Mesodermal cell (in vitro differentiated cells): ENCODE data around the gene L2HGDH.

Source experiments
- H3K27ac ChIP-seq: 2 replicates; pipeline ENCODE4 v1.7.0; 2013; ENCODE audit warnings: mild to moderate bottlenecking, low read depth, low read length, moderate library complexity; ENCODE audit not compliant: severe bottlenecking
- H3K36me3 ChIP-seq: 2 replicates; pipeline ENCODE4 v1.7.1; 2013; ENCODE audit warnings: mild to moderate bottlenecking, low read length, moderate library complexity; ENCODE audit not compliant: control insufficient read depth, insufficient read depth
- H3K4me1 ChIP-seq: one replicate; pipeline ENCODE4 v1.7.1; 2013; ENCODE audit warnings: mild to moderate bottlenecking, low read length; ENCODE audit not compliant: insufficient read depth, control insufficient read depth, poor library complexity, severe bottlenecking
- H3K4me3 ChIP-seq: 2 replicates; pipeline ENCODE4 v1.7.0; 2013; ENCODE audit warnings: low read length, control low read depth, mild to moderate bottlenecking; ENCODE audit not compliant: insufficient read depth, poor library complexity, severe bottlenecking; ENCODE audit errors: extremely low read depth
- H3K9me3 ChIP-seq: 2 replicates; pipeline ENCODE4 v1.7.1; 2013; ENCODE audit warnings: mild to moderate bottlenecking, low read length, moderate library complexity; ENCODE audit not compliant: control insufficient read depth
- WGBS, 2 experiments: methylation state at CpG; one replicate each; pipeline ENCODE4 v1.1.5; 2013; ENCODE audit warnings: missing lambda C conversion rate in 2 of 2; ENCODE audit not compliant: insufficient coverage in 2 of 2; 5-methylcytosine and 5-hydroxymethylcytosine counted together

The L2HGDH gene

GRCh38 chr14:50230401-50230700 lies 81.7 kb downstream of the L2HGDH start:
- Histone ChIP-seq H3K9me3 (peaks cover 6% of the 10 kb centered on the region), H3K4me1 (peaks cover 5% of the 10 kb centered on the region), H3K36me3 (peaks cover 11% of the 10 kb centered on the region), H3K27ac (no peak overlapping the region), H3K4me3 (peak overlapping the region; percentile 88)
- 20 to 56% methylated on average over 1 to 2 of the region's 6 CpGs for WGBS, 2 experiments

GRCh38 chr14:50229681-50230080 lies 82.3 kb downstream of the L2HGDH start:
- Histone ChIP-seq H3K36me3 (peaks cover 11% of the 10 kb centered on the region), H3K4me1 (peaks cover 5% of the 10 kb centered on the region), H3K9me3 (peaks cover 6% of the 10 kb centered on the region), H3K4me3 (peak overlapping the region; percentile 88), H3K27ac (no peak overlapping the region)
- 67 to 80% methylated on average over 1 of the region's 2 CpGs for WGBS, 2 experiments

- 100% methylated on average over 1 of the region's 2 CpGs for WGBS, 2 experiments
- peaks cover 5% of the 10 kb centered on the region for H3K4me1 ChIP-seq
- peaks cover 6% of the 10 kb centered on the region for H3K9me3 ChIP-seq
- H3K4me3 ChIP-seq = no peak overlapping the region
- H3K27ac ChIP-seq = no peak overlapping the region
- peaks cover 11% of the 10 kb centered on the region for H3K36me3 ChIP-seq
Observed at GRCh38 chr14:50228313-50228712, 83.7 kb downstream of the L2HGDH start.

GRCh38 chr14:50225974-50226297 lies 86.1 kb downstream of the L2HGDH start:
- no peak overlapping the region for H3K4me3 ChIP-seq
- H3K36me3 ChIP-seq = peaks cover 11% of the 10 kb centered on the region
- WGBS, 2 experiments = 35 to 63% methylated on average over 1 to 4 of the region's 5 CpGs
- no peak overlapping the region for H3K27ac ChIP-seq
- H3K9me3 ChIP-seq = peaks cover 6% of the 10 kb centered on the region
- H3K4me1 ChIP-seq = no peaks in the 10 kb centered on the region

GRCh38 chr14:50225067-50225973 lies 86.7 kb downstream of the L2HGDH start:
- no peaks in the 10 kb centered on the region for H3K4me1 ChIP-seq
- H3K27ac ChIP-seq = no peak overlapping the region
- peaks cover 11% of the 10 kb centered on the region for H3K36me3 ChIP-seq
- H3K4me3 ChIP-seq = no peak overlapping the region
- peaks cover 6% of the 10 kb centered on the region for H3K9me3 ChIP-seq
- 89% methylated on average over 4 of the region's 5 CpGs for WGBS, 2 experiments

GRCh38 chr14:50222055-50222613 lies 89.9 kb downstream of the L2HGDH start:
- no peak overlapping the region for H3K4me3 ChIP-seq
- WGBS, 2 experiments = 100% methylated on average over 1 of the region's 1 CpG
- H3K9me3 ChIP-seq = no peaks in the 10 kb centered on the region
- no peak overlapping the region for H3K27ac ChIP-seq
- no peaks in the 10 kb centered on the region for H3K4me1 ChIP-seq
- H3K36me3 ChIP-seq = no peaks in the 10 kb centered on the region

- Histone ChIP-seq H3K9me3 (no peaks in the 10 kb centered on the region), H3K4me1 (no peaks in the 10 kb centered on the region), H3K4me3 (no peak overlapping the region), H3K27ac (no peak overlapping the region), H3K36me3 (no peaks in the 10 kb centered on the region)
- 93 to 100% methylated on average over 1 to 4 of the region's 5 CpGs for WGBS, 2 experiments
Observed at GRCh38 chr14:50218501-50218900, 93.5 kb downstream of the L2HGDH start.

- WGBS, 2 experiments = 91 to 100% methylated on average over 1 of the region's 2 CpGs
- Histone ChIP-seq H3K9me3 (no peaks in the 10 kb centered on the region), H3K36me3 (no peaks in the 10 kb centered on the region), H3K4me1 (no peaks in the 10 kb centered on the region), H3K27ac (no peak overlapping the region), H3K4me3 (no peak overlapping the region)
Observed at GRCh38 chr14:50215416-50215815, 96.6 kb downstream of the L2HGDH start.

- no peaks in the 10 kb centered on the region for H3K9me3 ChIP-seq
- H3K4me3 ChIP-seq = no peak overlapping the region
- no CpG with 5 or more reads among the region's 2 CpGs for WGBS, 2 experiments
- H3K36me3 ChIP-seq = no peaks in the 10 kb centered on the region
- H3K27ac ChIP-seq = no peak overlapping the region
- no peaks in the 10 kb centered on the region for H3K4me1 ChIP-seq
Observed at GRCh38 chr14:50213795-50214194, 98.2 kb downstream of the L2HGDH start.

- WGBS, 2 experiments = no CpG with 5 or more reads among the region's 3 CpGs
- H3K4me3 ChIP-seq = no peak overlapping the region
- no peaks in the 10 kb centered on the region for H3K4me1 ChIP-seq
- H3K27ac ChIP-seq = no peak overlapping the region
- H3K9me3 ChIP-seq = no peaks in the 10 kb centered on the region
- H3K36me3 ChIP-seq = no peaks in the 10 kb centered on the region
Observed at GRCh38 chr14:50212726-50213125, 99.3 kb downstream of the L2HGDH start.

- Histone ChIP-seq H3K36me3 (no peaks in the 10 kb centered on the region), H3K9me3 (no peaks in the 10 kb centered on the region), H3K4me3 (no peak overlapping the region), H3K4me1 (no peaks in the 10 kb centered on the region), H3K27ac (no peak overlapping the region)
- no CpG with 5 or more reads among the region's 1 CpG for WGBS, 2 experiments
Observed at GRCh38 chr14:50210074-50210473, 102.0 kb downstream of the L2HGDH start.
